ENCODE data around the gene SVIL. TPM values are rescaled to one million over a fixed set of nuclear protein-coding genes. Genes with fewer than 3 reads are reported as not detected.

SVIL gene
- total and polyA plus RNA-seq, 2 of the 13 experiments (the other 11 are each of a cell fraction or from before 2014, with no cell fraction given): 3.9 to 12.1 TPM

DNA sequence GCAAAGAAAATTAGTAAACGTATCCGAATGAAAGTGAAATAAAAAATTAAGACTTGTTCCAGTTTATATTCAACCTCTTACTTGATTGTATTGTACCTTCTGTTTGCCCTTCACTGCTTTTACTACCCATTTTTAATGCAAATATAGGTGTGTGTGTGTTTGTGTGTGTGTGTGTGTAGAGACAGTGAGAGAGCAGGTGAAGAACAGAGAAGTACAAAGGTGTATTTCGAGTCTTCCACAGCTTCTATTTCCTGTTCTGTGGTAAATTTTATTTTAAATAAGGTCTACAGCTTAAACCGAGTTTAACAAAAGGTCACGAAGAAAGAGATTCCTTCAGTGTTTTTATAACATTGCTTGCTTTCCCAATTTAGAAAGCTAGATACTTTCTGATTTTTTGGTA, 12.7 kb upstream of the SVIL start:
- Histone ChIP-seq H3K27me3 (ENCODE audit: control insufficient read depth in 1 of 2, insufficient read depth in 2 of 2, low read length in 2 of 2) (no peaks in the 10 kb centered on the region), H3K4me1 (ENCODE audit: insufficient read depth, low read length) (peaks cover 34% of the 10 kb centered on the region), H2AFZ (ENCODE audit: low read length) (no peak overlapping the region), H3K9ac (ENCODE audit: insufficient read depth, low read depth, low read length) (no peak overlapping the region), H3K9me3 (ENCODE audit: low read length) (no peaks in the 10 kb centered on the region), H3K36me3 (replicated peaks in 1 of 2; ENCODE audit: control insufficient read depth in 1 of 2, insufficient read depth in 2 of 2, low read length in 2 of 2) (no peaks in the 10 kb centered on the region), H3K27ac (ENCODE audit: extremely low read length, insufficient read depth, low read length) (no peak overlapping the region), H4K20me1 (ENCODE audit: insufficient read depth, low read length) (no peaks in the 10 kb centered on the region), H3K4me2 (ENCODE audit: low read depth, low read length) (no peak overlapping the region), H3K79me2 (ENCODE audit: insufficient read depth, low read length) (no peaks in the 10 kb centered on the region), H3K4me3 (replicated peaks in 1 of 3; ENCODE audit: insufficient read depth in 1 of 3, low read depth in 2 of 3, low read length in 3 of 3) (no peak overlapping the region)
- ATAC-seq (no peak), FAIRE-seq (no peak), DNase-seq (ENCODE audit: low spot score) (no peak)
- intact Hi-C loops (cut with micrococcal nuclease; ENCODE audit: unreplicated experiment): no loop called here
- POLR2A ChIA-PET: no interaction called here
- BruUV-seq (replicated peaks): no TSS peak
- CTCF ChIA-PET (ENCODE audit: low intra/inter-chr PET ratio, low total read pairs): no interaction called here
- TF ChIP-seq KAT7 (CRISPR knock-in tag; IDR thresholded peaks at IDR 0.05; ENCODE audit: borderline replicate concordance) (no peak), ZNF354B (CRISPR knock-in tag; IDR thresholded peaks at IDR 0.05) (no peak), TEAD2 (CRISPR knock-in tag; IDR thresholded peaks at IDR 0.05) (no peak), ZNF792 (CRISPR knock-in tag; IDR thresholded peaks at IDR 0.05) (no peak), ZFP90 (CRISPR knock-in tag; IDR thresholded peaks at IDR 0.05; ENCODE audit: borderline replicate concordance) (no peak), ZNF724P (CRISPR knock-in tag; IDR thresholded peaks at IDR 0.05; ENCODE audit: borderline replicate concordance) (no peak), RFX5 (IDR thresholded peaks at IDR 0.05; ENCODE audit: low read depth, low read length) (no peak), MZF1 (CRISPR knock-in tag; IDR thresholded peaks at IDR 0.05; ENCODE audit: borderline replicate concordance) (no peak), ZNF850 (CRISPR knock-in tag; conservative IDR thresholded peaks at IDR 0.05) (no peak), ZBTB3 (CRISPR knock-in tag; IDR thresholded peaks at IDR 0.05; ENCODE audit: borderline replicate concordance, low read depth) (no peak), ZNF44 (CRISPR knock-in tag; IDR thresholded peaks at IDR 0.05) (no peak), FOXK2 (IDR thresholded peaks at IDR 0.05) (no peak), MIER2 (CRISPR knock-in tag; IDR thresholded peaks at IDR 0.05) (no peak), ZNF768 (CRISPR knock-in tag; IDR thresholded peaks at IDR 0.05) (no peak)
- TF ChIP-seq, protein P1, sequence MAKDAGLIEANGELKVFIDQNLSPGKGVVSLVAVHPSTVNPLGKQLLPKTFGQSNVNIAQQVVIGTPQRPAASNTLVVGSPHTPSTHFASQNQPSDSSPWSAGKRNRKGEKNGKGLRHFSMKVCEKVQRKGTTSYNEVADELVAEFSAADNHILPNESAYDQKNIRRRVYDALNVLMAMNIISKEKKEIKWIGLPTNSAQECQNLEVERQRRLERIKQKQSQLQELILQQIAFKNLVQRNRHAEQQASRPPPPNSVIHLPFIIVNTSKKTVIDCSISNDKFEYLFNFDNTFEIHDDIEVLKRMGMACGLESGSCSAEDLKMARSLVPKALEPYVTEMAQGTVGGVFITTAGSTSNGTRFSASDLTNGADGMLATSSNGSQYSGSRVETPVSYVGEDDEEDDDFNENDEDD (CRISPR knock-in tag; IDR thresholded peaks at IDR 0.05; ENCODE audit: borderline replicate concordance): no peak
- TF ChIP-seq, protein P2, sequence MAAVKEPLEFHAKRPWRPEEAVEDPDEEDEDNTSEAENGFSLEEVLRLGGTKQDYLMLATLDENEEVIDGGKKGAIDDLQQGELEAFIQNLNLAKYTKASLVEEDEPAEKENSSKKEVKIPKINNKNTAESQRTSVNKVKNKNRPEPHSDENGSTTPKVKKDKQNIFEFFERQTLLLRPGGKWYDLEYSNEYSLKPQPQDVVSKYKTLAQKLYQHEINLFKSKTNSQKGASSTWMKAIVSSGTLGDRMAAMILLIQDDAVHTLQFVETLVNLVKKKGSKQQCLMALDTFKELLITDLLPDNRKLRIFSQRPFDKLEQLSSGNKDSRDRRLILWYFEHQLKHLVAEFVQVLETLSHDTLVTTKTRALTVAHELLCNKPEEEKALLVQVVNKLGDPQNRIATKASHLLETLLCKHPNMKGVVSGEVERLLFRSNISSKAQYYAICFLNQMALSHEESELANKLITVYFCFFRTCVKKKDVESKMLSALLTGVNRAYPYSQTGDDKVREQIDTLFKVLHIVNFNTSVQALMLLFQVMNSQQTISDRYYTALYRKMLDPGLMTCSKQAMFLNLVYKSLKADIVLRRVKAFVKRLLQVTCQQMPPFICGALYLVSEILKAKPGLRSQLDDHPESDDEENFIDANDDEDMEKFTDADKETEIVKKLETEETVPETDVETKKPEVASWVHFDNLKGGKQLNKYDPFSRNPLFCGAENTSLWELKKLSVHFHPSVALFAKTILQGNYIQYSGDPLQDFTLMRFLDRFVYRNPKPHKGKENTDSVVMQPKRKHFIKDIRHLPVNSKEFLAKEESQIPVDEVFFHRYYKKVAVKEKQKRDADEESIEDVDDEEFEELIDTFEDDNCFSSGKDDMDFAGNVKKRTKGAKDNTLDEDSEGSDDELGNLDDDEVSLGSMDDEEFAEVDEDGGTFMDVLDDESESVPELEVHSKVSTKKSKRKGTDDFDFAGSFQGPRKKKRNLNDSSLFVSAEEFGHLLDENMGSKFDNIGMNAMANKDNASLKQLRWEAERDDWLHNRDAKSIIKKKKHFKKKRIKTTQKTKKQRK (IDR thresholded peaks at IDR 0.05; ENCODE audit: low read length): no peak
- TF ChIP-seq, protein P3, sequence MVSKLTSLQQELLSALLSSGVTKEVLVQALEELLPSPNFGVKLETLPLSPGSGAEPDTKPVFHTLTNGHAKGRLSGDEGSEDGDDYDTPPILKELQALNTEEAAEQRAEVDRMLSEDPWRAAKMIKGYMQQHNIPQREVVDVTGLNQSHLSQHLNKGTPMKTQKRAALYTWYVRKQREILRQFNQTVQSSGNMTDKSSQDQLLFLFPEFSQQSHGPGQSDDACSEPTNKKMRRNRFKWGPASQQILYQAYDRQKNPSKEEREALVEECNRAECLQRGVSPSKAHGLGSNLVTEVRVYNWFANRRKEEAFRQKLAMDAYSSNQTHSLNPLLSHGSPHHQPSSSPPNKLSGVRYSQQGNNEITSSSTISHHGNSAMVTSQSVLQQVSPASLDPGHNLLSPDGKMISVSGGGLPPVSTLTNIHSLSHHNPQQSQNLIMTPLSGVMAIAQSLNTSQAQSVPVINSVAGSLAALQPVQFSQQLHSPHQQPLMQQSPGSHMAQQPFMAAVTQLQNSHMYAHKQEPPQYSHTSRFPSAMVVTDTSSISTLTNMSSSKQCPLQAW (CRISPR knock-in tag; IDR thresholded peaks at IDR 0.05): no peak
- TF ChIP-seq, protein P4, sequence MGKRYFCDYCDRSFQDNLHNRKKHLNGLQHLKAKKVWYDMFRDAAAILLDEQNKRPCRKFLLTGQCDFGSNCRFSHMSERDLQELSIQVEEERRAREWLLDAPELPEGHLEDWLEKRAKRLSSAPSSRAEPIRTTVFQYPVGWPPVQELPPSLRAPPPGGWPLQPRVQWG (CRISPR knock-in tag; IDR thresholded peaks at IDR 0.05; ENCODE audit: borderline replicate concordance, low read depth): no peak
- in situ Hi-C loops (cut with HindIII; ENCODE audit: extremely low pct_ligation_motif_present, low pct_unique_long_range_greater_than_20kb): no loop called here
- WGBS (ENCODE audit: low lambda C conversion rate): 91% methylated on average over 5 of the region's 5 CpGs
